Measurements from ENCODE around the gene IBSP. TPM values are rescaled to one million over a fixed set of nuclear protein-coding genes. Genes with fewer than 3 reads are reported as not detected.

IBSP gene, protein sequence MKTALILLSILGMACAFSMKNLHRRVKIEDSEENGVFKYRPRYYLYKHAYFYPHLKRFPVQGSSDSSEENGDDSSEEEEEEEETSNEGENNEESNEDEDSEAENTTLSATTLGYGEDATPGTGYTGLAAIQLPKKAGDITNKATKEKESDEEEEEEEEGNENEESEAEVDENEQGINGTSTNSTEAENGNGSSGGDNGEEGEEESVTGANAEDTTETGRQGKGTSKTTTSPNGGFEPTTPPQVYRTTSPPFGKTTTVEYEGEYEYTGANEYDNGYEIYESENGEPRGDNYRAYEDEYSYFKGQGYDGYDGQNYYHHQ
- polyA plus RNA-seq (2014; cell fraction: cytosol; rRNA removed) = not detected in 2 replicates
- polyA plus RNA-seq (2014; cell fraction: nucleus; rRNA removed) = not detected in 2 replicates

DNA sequence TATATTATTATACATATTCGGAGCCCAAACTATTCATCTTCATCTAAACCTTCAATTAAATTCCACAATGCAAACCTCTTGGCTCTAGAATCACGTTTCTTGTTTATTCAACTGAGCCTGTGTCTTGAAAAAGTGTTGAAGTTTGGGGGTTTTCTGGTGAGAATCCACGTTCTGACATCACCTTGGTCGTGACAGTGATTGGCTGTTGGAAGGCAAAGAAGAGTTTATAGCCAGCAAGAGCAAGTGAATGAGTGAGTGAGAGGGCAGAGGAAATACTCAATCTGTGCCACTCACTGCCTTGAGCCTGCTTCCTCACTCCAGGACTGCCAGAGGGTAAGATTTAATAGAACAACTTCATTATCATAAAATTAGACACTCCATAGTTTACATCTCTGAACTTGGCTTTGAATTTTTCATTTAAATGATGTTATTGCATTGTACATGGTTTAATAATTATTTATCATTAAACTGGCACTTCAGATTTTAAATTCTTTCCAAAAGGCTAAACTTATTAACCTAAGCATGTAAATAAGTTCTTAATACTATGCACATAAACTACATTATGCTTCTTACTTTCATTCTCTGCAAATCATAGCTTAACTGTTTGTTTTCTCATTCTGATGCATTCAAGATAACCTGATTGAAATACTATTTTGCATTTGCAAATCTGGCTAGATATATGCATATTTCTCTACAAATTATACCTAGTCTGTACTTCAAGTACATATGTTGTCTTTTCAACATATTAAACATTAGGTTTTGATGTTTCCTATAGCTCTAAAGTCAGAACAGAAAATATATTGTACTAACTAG, at the start of gene IBSP:
Gene IBSP, plus strand, starts transcription at position 254 of the 813 bp plus-strand sequence. CDS start 2,808 bp downstream, outside the sequence.
- DNase-seq (ENCODE audit: low spot score) = no peak

DNA sequence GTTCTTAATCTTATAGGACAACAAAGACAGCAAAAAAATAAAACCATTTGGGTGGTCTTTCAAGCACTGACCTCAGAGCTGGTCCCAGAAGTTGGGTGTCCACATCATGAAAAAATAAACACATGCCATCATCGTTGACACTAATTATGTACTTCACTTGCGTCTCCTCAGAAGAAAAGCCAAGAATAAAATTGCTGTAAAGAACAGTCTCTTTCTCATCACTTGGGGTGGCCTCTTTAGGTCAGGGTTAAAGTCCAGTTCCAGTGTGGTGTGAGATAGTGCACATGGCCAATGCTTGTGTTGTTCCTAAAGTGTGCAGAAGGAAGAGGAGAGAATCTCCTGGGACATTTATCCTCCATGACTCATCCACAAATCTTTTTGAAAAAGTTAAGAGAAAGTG, 49.5 kb upstream of the IBSP start:
- no peak for DNase-seq (ENCODE audit: low spot score)

DNA sequence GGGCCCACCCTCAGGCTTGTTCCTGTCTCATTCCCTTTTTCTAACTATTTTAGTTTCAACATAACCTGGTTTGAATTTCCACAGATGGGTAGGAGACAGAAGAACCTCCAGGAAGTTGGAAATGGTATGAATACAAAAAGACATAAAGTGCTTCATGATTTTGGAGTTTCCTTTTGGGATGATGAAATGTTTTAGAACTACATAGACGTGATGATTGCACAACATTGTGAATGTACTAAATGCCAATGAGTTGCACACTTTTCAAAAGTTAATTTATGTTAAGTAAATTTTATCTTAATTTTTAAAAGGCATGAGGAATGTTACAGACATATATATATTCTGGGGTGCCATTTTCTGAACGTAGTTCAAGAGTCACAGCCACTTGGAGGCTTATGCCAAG, 41.1 kb upstream of the IBSP start:
- no peak for DNase-seq (ENCODE audit: low spot score)

DNA sequence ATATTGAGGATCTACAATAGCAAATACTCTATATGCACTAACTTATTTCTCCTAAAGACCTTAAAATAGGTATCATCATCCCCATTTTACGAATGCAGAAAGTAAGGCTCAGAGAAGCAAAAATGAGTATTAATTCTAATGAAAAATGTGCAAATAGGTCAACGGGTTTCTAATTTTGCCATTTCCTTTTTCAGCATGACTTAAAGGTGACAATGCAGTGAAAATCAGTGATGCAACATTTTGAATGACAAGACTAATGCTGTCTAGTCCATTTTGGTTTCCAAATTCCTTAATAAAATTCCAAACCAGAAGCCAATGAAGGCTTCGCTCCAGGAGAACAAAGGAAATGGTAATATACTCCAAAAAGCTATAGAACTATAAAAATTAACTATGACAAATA, 37.0 kb upstream of the IBSP start:
- DNase-seq (ENCODE audit: low spot score) = no peak

DNA sequence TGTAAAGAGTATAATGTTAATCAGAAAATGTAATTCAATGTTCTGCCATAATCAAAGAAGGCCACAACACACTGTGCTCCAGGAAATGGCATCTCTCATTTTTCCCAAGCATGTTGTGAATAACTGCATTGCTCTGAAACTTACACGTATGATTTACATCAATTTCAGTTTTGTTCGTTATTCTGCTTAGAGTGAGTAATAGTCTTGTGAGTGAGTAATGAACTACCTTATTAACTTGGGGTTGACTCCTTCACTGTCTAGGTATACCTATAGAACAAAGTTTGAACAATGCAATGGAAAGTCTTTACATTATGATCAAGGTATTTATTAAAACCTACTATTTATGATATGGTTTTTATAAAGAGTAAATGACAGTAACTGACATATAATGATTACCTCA, 17.8 kb upstream of the IBSP start:
- no peak for DNase-seq (ENCODE audit: low spot score)

DNA sequence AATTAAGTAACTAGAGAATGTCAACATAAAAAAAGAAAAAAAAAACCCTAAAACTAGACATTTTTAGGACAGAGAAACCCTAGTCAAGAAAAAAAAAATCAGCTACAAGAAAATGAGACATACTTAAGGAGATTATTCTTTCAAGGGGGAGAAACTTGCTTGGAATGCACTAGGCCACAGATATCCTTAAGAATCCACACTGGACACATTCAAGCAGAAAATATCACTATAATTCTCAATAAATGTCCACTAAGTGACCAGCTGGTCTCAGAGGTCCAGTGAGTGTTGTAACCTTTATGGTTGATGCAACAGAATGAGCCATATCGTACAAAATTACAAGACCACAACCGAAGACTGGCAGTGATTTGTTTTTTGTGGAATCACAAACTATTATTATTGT, 15.6 kb upstream of the IBSP start:
- DNase-seq (ENCODE audit: low spot score) = no peak

DNA sequence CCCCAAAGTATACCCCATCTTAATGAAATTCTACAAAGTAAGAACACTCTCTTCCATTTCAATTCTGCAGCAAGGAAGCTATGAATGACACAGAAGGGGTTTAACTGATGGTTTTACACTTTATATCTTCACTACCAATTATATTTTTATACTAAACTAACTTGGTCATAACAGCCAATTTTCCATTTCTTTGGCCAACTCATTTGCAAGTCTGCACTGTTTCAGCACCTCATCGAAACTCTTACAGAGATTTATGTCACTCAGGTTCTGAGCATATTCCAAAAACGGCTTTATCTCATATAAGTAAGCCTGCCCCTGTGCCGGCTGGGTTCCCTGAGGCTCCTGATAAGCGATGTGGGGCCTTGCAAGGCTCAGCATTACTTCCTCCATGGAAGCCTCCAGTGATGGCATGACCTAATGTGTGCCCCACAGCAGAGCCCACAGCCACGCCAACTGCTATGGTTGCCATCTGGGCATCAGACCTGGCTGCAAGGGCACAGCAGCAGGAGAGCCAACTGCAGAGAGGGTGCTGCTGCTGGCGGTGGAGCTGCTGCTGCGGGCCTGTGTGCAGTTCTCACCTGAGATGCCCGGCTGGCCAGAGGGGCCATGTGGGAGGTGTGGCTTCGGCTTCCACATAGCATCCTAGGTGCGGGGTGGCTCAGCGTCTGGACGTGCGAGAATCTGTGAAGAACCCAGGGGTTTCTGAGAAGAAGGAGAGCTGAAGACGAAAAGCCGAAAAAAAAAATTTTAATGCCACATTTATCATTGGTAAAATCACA, 13.4 kb upstream of the IBSP start:
- DNase-seq (ENCODE audit: low spot score) = no peak

DNA sequence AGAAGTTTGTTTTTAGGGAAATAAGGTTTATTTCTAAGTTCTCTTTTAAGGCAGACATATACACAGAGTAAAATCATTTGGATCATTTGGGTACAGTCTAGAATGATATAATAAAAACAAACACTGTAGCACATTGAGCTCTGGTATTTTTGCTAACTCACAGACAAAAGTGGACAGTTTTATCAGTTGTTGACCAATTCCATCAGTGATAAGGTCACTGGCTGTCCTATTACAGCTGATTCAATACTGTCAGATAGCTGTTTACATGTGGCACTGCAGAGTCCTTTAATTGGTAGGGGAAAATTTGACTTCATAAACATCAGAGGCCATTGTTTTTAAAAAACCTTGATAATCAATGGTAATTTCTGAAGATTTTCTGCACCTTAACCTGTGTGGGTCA, 3.5 kb downstream of the IBSP start:
- DNase-seq (ENCODE audit: low spot score) = no peak

DNA sequence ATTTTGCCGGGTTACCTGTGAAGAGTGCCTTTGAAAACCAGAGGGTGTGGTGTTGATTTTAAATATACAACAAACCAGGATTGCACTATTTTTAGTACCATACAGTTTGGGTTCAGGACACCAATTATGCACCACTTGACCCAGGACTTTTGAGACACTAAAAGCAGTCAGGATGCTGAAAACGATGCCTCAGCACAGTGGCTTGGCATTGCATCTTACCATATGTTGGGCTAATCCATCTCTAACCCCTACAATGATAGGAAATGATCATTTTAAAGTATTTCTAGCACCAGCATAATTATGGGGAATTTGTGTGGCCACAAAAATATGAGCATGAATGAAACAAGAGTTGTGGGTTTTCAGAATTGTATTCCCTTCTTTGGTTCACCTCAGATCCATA, 4.1 kb downstream of the IBSP start:
- no peak for DNase-seq (ENCODE audit: low spot score)

DNA sequence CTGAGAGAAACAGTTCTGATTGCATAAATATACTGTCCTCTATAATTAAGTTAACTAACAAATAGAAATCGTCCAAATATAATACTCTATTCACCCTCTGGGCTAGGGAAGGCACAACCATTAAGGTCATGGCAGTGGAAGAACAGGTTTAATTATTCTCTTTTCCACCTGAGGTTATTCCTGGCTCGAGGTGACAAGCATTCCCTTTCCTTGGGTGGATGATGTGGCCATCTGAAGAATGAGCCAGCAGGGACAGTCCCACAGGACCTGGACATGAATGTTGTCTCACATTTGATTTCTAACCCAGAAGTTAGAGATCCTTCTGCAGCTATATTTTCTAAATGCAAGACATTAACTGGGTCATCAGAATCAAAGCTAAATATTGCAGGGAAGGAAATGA, 5.5 kb downstream of the IBSP start:
- DNase-seq (ENCODE audit: low spot score) = no peak

DNA sequence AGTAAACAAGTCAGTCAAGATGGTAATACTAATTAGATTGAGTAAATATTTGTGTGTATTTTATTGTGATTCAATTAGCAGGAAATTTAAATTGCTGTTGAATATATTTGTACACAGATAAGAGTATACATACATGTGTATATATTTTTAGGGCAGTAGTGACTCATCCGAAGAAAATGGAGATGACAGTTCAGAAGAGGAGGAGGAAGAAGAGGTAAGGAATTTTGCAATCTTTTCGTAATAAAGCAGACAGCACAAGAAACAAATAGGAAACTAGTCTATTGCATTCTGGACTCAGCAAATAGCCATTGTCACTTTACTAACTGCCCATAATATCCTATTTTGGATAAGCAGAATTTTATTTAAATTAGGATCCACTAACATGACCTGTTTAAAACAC, 6.6 kb downstream of the IBSP start:
- no peak for DNase-seq (ENCODE audit: low spot score)

DNA sequence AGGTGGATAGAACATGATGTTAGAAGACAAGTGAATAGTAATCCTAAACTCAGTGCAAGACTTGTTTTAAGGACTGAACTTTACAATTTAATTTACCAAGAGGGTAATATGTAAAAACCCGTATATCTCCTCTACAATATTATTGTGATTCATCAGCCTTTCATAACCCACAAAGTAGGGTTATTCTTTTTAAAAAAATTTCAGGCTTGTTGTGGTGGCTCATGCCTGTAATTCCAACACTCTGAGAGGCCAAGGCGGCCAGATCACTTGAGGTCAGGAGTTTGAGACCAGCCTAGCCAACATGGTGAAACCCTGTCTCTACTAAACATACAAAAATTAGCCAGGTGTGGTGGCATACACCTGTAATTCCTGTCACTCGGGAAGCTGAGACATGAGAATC, 7.2 kb downstream of the IBSP start:
- no peak for DNase-seq (ENCODE audit: low spot score)

DNA sequence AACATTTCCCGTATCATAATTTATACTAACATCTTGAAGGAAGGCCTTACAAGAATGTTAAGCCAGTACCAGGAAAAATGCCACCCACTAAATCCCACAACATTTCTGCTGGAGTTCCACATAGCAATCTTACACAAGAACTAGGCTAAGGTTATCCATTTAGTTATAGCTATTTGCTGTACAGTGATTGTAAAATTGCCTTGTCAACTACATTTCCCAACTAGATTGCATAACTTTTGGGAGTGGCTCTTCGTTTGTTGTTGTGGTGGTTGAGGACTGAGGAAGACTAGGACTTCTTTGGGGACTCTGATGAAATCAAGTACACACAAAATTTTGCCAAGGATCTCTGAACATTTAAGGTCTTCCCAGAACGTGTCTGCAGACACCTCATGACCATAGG, 8.0 kb downstream of the IBSP start:
- DNase-seq (ENCODE audit: low spot score) = no peak

DNA sequence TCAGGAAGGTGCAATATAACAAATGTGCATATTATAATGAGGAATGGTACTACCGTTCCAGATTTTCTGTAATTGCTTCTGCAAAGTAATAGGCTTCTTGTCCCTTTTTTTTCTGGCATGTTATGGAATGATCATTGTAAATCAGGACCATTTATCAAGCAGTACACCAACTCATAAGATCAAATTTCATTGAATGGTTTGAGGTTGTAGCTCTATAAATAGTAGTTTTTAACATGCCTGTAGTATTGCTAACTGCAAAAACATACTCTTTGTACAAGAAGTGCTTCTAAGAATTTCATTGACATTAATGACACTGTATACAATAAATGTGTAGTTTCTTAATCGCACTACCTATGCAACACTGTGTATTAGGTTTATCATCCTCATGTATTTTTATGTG, 12.6 kb downstream of the IBSP start:
- no peak for DNase-seq (ENCODE audit: low spot score)

DNA sequence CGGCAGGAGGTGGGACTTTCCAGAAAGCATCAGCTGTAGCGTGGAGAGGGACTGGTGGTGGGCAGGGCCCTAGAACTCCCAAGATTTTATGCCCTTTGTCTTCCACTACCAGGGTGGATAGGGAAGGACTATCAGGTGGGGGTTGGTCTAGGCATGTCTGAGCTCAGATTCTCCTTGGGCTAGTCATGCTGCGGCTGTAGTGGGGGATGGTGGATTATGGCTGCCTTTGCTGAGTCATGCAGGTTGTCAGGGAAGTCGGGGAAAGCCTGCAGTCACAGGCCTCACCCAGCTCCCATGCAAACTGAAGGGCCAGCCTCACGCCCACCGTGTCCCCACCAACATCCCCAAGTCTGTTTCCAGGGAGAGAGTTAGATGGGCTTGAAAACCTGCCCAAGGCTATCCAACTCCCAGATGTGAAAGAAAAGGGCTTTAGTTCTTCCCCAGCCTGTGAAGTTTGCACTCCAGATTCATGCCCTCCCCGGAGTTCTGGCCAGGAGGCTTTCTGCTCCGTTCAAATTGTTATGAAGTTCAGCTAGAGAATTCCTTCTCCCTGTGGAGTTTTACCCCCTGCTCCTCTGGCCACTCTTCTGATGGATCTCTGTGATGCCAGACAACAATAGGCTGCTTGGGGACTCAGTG, 20.0 kb downstream of the IBSP start:
- no peak for DNase-seq (ENCODE audit: low spot score)

DNA sequence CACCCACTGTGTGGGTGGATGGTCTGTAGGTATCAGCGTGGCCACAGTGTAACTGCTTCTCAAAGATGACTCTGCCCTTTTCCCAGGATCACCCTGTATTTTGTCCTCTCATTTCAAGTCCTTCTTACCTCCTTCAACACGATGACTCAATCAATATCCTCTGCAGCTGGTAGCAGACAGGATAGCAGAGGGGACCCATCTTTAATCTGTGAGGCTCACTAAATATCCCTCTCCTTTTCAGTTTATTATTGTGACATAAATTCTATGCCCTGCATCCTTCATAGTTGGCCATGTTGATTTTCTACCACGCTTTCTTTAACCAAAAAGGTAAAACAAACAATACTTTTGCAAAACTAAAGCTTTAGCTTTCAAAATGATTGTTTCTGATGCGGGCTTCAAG, 23.8 kb downstream of the IBSP start:
- DNase-seq (ENCODE audit: low spot score) = no peak

DNA sequence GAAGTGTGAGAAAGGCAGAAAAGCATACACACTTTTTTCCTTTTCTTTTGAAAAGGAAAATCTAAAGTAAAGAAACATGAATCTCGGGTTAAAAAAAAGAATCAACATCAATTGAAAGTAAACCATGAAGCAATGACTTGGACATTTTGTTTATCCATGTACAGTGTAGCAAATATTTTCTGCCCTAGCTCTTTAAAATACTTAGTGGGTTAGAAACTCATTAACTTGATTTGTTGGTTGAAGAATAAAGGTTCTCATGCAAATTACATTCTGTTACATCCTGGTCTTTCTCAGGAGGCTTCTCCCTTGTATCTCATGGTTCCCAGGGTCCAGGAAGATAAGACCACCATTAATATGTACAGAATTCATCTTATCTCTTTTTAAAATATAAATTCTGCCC, 24.4 kb downstream of the IBSP start:
- DNase-seq (ENCODE audit: low spot score) = no peak

DNA sequence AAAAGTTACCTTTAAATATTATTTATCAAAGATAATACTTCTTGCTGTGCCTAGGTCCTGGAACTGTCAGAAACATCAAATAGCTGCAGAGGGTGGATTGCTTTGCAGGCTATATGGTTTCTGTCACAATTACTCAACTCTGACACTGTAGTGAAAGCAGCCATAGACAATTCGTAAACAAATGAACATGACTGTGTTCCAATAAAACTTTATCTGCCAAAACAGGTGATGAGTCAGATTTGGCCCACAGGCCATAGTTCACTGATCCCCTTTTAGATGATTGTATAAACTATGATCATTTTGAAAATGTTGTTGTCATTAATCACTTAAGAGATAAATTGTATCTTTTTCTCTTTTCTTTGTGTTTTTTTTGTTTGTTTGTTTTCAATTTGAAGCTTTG, 25.0 kb downstream of the IBSP start:
- DNase-seq (ENCODE audit: low spot score) = no peak

DNA sequence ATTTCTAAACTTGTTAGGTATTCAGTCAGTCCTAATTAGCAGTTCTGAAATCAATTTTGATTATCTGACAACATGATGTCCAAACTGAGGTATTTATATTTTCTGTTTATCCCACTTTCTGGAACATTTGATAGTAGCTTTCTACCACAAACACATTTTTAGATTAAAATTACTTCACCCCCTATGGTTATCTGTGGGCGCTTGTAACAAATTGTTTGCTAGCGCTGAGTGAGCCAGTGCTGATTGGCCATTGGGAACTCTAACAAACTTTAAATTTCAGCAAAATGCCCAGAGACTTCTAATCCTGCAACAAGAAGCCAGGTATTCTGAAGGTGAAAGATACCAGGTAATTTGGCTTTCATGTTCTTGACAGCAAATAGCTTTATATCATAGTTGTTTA, 33.3 kb downstream of the IBSP start, which contains the start of gene MEPE:
Gene MEPE, plus strand, starts transcription at position 301 of the 400 bp plus-strand sequence. CDS start 1,746 bp downstream, outside the sequence.
- DNase-seq (ENCODE audit: low spot score) = no peak

DNA sequence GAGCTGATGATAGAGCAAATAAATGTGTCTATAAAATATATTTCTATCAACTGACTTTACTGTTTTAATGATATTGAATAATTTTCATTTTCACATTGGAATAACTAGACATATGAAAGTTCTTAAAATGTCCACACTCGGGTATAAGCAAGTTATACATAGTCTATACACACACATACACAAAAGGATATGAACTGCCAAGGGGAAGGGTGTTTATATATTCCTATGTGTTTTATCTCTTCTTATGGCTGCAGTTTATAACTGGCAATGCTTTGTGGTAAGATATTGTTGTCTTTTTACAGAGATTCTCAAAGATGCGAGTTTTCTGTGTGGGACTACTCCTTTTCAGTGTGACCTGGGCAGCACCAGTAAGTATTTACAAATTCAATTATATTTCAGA, 35.0 kb downstream of the IBSP start:
- no peak for DNase-seq (ENCODE audit: low spot score)

DNA sequence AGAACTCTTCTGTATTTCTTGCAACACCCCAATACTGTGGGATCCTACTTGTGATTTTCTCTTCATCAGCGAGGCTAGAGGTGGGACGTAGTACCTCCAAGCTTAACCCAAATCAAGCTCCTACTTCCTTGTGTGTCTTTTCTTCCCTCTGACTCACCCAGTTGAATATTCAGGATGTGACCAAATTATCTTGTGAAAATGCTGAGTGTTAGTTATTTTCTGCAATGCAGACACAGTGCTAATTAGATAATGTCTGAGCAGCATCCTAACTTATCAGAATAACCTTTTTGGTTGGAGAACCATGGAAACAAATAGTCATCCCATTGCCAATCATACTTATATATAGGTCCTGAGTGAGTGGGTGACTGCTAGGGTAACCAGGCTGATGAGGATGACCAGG, 35.8 kb downstream of the IBSP start:
- DNase-seq (ENCODE audit: low spot score) = no peak

DNA sequence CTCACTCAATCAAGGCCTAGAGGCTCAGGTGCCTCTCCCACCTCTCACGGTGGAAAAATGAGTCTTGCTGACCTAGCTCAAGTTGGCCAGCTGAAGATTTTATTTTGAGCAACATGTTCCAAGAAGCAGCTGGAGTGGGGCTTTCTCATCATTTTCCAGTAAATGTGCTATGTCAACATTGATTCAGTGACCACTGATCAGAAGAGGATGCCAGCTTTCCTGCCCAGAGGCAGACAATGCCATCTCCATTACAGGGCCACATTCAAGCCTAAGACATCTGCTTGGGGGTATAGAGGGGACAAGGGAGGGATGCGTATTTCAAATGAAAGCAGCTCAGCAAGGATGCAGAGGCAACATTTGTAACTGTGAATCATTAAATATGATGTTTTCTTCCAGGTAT, 36.4 kb downstream of the IBSP start:
- no peak for DNase-seq (ENCODE audit: low spot score)

All from SK-N-DZ (cell line).